Activated CD8-positive, alpha-beta memory T cell treated with anti-CD3 and anti-CD28 coated beads, Interleukin-2, amount 10 ng/mL, durations not matched to agents 7 days and 5 days (primary cell): ENCODE data around the gene MPPED1. TPM values are rescaled to one million over a fixed set of nuclear protein-coding genes. Genes with fewer than 3 reads are reported as not detected.

ENCODE experiments used
- ATAC-seq: fragments of 150-1000 bp; cut with Tn5 transposase; one replicate; pipeline ENCODE4 v1.10.0; 2021; ENCODE audit warnings: moderate library complexity
- CTCF ChIA-PET: fragments of 350-600 bp; sonication (Branson Sonifier 250); formaldehyde crosslinking; loops from one replicate; lab custom pipeline; 2021; ENCODE audit warnings: antibody characterized with exemption; lab: Charles Lee
- DNase-seq: peaks from one replicate; pipeline ENCODE4 v3.0.0-alpha.2; 2020
- H3K27ac Mint-ChIP-seq: one replicate; pipeline ENCODE4 v1.8.0; 2021; ENCODE audit warnings: mild to moderate bottlenecking, mixed read lengths
- H3K27me3 Mint-ChIP-seq: one replicate; pipeline ENCODE4 v1.8.0; 2021; ENCODE audit warnings: mixed read lengths
- H3K36me3 Mint-ChIP-seq: one replicate; pipeline ENCODE4 v1.8.0; 2021; ENCODE audit warnings: mild to moderate bottlenecking, mixed read lengths
- H3K4me1 Mint-ChIP-seq: one replicate; pipeline ENCODE4 v1.8.0; 2021; ENCODE audit warnings: mixed read lengths
- H3K4me3 Mint-ChIP-seq: one replicate; pipeline ENCODE4 v1.8.0; 2021; ENCODE audit warnings: mild to moderate bottlenecking, moderate library complexity, mixed read lengths
- H3K9me3 Mint-ChIP-seq: one replicate; pipeline ENCODE4 v1.8.0; 2022; ENCODE audit warnings: low read depth, mixed read lengths
- total RNA-seq, 2 experiments: library from RNA; stranded (reverse); gene quantifications; one replicate each; pipeline ENCODE4 v1.2.3, GENCODE V29; 2021

The MPPED1 gene
- total RNA-seq, 2 experiments from 2014 or later, result not detected

DNA sequence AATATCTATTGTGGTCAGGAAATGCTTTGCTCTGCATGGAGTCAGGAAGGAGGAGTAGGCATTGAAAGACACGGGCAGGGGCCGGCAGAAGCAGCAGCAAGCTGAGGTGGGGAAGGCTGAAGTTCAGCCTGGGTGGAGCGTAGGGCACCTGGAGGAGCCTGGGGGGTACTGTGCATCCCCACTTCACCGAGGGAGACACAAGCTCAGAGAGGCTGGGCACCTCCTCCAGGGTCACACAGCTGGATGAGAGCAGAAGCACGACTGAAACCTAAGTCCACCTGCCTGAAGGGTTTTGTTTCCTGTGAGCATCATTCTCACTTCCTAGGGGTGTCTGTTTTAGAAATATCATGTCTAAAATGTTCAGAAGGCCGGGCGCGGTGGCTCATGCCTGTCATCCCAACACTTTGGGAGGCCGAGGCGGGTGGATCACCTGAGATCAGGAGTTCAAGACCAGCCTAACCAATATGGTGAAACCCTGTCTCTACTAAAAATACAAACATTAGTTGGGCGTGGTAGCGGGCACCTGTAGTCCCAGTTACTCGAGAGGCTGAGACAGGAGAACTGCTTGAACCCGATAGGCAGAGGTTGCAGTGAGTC lies 138.3 kb downstream of the MPPED1 start:
- H3K9me3 Mint-ChIP-seq, result no peaks in the 10 kb centered on the region
- peak; percentile 4 for DNase-seq
- no peak overlapping the region for H3K27ac Mint-ChIP-seq
- peaks cover 6% of the 10 kb centered on the region for H3K27me3 Mint-ChIP-seq
- H3K4me1 Mint-ChIP-seq, result no peaks in the 10 kb centered on the region
- no peaks in the 10 kb centered on the region for H3K36me3 Mint-ChIP-seq
- H3K4me3 Mint-ChIP-seq, result no peak overlapping the region
- ATAC-seq, result no peak
- CTCF ChIA-PET, result no interaction called here

DNA sequence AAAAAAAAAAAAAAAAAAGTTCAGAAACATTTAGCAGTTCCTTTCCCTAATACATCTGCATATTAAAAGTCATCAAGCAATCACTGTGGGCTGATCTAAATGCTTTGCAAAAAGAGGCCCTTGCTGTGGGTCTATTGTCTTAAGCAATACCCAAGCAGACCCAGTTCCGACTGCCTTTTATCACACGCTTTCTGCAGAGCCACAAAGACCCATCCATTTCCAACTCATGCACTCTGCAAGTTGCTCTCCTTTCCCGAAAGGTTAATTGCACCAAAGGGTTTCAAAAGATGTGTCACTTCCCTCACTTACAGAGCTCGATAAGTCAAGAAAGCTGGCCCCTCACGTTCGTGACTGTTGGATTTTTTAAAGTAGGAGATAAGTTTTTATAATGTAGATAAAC lies 138.9 kb downstream of the MPPED1 start:
- DNase-seq (peak; percentile 15), ATAC-seq (no peak)
- H3K4me1 Mint-ChIP-seq, result no peaks in the 10 kb centered on the region
- H3K4me3 Mint-ChIP-seq, result no peak overlapping the region
- CTCF ChIA-PET, result no interaction called here
- peaks cover 6% of the 10 kb centered on the region for H3K27me3 Mint-ChIP-seq
- no peak overlapping the region for H3K27ac Mint-ChIP-seq
- no peaks in the 10 kb centered on the region for H3K36me3 Mint-ChIP-seq
- no peaks in the 10 kb centered on the region for H3K9me3 Mint-ChIP-seq

DNA sequence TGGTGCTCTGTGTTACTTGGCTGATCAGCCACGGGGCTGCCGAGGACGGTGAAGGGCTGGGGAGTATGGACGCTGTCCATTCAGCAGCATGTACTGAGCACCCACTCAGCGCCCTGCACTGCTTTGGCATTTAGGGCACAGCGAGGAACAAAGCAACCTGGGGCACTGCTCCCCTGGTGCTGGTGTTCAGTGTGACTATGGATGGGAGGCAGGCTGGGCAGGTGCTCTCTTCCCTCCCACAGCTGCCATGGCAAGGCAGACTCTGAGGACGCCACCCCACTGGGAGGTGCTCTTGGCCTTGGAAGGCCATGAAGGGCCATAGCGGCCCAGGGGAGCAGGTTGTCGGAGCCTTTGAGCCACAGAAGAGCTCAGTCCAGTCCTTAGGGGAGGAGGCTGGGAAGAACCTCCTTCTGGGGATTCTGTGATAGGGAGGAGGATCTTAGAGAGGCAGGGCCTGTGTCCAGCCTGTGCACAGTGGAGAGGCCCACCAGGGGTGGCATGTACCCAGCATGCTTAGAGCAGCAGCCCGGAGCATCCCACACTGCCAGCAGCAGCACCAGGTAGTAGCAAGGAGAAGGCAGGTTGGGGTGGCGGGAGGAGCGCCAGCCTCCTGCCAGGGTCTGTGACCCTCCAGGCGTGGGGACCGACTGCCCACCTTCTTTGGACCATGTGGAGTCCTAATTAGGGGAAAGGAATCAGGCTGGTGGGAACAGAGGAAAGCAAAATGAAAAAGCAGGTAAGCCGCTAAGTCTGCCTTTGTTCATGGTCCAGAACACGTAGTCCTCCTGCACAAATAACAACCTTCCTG lies 141.8 kb downstream of the MPPED1 start:
- no peak for ATAC-seq
- Mint-ChIP-seq H3K4me1 (no peaks in the 10 kb centered on the region), H3K27ac (no peak overlapping the region), H3K4me3 (no peak overlapping the region), H3K9me3 (no peaks in the 10 kb centered on the region), H3K36me3 (no peaks in the 10 kb centered on the region), H3K27me3 (peaks cover 3% of the 10 kb centered on the region)
- peak; percentile 30 for DNase-seq
- CTCF ChIA-PET, result no interaction called here

DNA sequence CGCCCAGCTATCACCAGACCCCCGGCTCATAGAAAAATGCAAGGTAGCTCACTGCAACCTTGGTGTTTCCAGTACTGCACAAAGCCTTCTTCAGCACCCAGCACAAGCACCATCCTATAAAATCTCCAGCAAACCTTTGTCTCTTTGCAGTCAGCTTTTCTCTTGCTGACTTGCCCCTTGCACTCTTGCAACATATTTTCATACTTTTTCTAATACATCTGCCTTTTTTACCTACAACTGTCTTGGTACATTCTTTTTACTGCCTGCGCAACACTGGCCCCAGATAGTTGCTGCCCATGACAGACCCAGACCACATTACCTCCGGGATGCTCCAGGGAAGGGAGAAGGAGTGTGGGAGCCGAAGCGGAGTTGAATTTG lies 142.4 kb downstream of the MPPED1 start:
- no peak for DNase-seq
- no peak overlapping the region for H3K27ac Mint-ChIP-seq
- H3K36me3 Mint-ChIP-seq, result no peaks in the 10 kb centered on the region
- H3K27me3 Mint-ChIP-seq, result peaks cover 3% of the 10 kb centered on the region
- no peak for ATAC-seq
- CTCF ChIA-PET, result no interaction called here
- no peak overlapping the region for H3K4me3 Mint-ChIP-seq
- no peaks in the 10 kb centered on the region for H3K9me3 Mint-ChIP-seq
- H3K4me1 Mint-ChIP-seq, result no peaks in the 10 kb centered on the region

DNA sequence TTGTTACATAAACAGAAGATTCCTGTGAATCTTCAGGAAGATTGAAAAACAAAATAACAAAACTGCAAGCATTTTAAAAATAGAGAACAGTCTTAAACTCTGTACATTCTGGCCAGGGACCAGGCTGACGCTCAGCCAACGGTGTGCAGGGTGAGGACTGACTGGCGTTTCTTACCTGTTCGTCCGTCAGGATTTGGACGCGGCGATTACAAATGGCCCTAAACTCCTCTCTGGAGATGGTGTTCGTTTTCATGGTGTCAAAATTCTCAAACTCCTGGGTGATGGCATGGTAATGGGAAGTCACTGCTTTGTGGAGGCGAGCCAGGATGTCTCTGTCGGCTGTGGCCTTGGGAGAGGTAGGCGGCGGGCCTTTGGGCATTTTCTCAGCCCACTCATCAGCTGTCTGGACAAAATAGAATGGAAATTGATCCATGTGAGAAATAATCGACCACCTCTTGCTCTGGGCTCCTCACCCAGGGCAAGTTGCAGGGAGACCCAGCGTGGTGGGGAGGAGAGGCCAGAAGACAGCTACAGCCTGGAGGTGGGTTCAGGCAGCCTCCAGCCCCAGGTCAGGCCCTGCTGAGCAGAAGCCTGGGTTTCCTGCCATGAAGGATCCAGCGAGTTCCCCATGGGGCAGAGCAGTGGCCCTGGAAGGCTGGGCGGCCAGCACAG lies 143.0 kb downstream of the MPPED1 start:
- Mint-ChIP-seq H3K4me1 (no peaks in the 10 kb centered on the region), H3K36me3 (no peaks in the 10 kb centered on the region), H3K27me3 (peaks cover 2% of the 10 kb centered on the region), H3K27ac (no peak overlapping the region), H3K4me3 (no peak overlapping the region), H3K9me3 (no peaks in the 10 kb centered on the region)
- ATAC-seq (no peak), DNase-seq (peak; percentile 9)
- CTCF ChIA-PET, result no interaction called here

DNA sequence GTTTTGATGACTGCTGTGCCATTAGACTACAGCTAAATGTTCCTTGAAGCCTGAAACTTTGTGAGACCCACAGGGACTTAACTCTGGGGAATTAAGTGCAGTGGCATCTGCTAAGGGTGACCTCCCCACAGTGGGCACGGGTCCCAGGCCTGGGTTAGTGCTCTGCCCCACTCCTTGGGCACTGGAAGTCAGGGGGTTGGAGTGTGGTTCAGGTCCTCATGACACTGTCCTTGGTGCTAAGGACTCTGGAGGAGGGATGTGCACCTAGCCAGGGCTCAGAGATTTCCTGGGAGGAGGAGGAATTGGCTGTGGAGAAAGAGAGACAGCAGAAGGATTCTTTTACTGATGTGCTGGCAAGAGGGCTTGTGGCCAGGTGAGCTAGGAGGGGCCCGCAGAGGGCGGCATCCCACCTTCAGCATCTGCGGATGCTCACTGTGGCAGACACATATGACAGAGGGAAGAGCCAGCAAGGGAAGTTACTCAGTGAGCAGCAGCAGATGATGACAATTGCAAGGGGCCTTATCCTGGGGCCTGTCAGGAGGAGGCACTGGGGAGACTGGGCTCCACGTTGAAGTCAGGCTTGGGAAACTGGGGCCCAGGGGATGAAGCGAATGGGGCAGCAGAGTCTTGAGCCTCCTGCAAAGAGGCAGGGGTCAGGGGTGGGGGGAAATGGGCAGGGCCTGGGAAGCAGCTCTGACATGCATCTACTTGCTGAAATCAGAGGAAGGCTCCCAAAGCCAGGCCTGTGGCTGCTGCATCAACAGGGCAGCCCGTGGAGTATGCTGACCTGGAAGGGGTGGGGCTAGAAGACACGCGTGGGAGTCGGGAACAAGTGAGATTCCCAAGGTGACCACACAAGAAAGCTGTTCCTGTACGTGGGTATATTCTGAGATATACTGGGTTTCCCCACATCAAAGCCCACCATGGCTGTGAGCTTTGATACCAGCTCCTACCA lies 144.0 kb downstream of the MPPED1 start:
- H3K4me1 Mint-ChIP-seq, result no peaks in the 10 kb centered on the region
- CTCF ChIA-PET, result no interaction called here
- H3K9me3 Mint-ChIP-seq, result no peaks in the 10 kb centered on the region
- no peak overlapping the region for H3K27ac Mint-ChIP-seq
- no peaks in the 10 kb centered on the region for H3K36me3 Mint-ChIP-seq
- no peaks in the 10 kb centered on the region for H3K27me3 Mint-ChIP-seq
- DNase-seq, result peak; percentile 28
- no peak for ATAC-seq
- no peak overlapping the region for H3K4me3 Mint-ChIP-seq

Other genes starting within 250 kb of the MPPED1 start
- 10 to 100 TPM; 40.3 to 49.7 TPM for gene TTLL12, start 224.9 kb upstream of the MPPED1 start, total RNA-seq
- 1 to 10 TPM in 1 of 2 experiments, under 1 TPM in 1; 0.40 to 3.0 TPM for gene SCUBE1, start 68.6 kb upstream of the MPPED1 start, total RNA-seq